CD8-positive, alpha-beta memory T cell (primary cell): ENCODE results near the gene TRPM3. TPM values are rescaled to one million over a fixed set of nuclear protein-coding genes. Genes with fewer than 3 reads are reported as not detected.

Experiments
- CTCF ChIA-PET: fragments of 350-600 bp; sonication (Branson Sonifier 250); formaldehyde crosslinking; loops from one replicate; lab custom pipeline; 2021; ENCODE audit warnings: antibody characterized with exemption; lab: Charles Lee
- POLR2A ChIA-PET: fragments of 350-600 bp; sonication (Branson Sonifier 250); formaldehyde crosslinking; loops from one replicate; lab custom pipeline; 2021; ENCODE audit warnings: antibody characterized with exemption; lab: Charles Lee
- DNase-seq, 5 donors: peaks; one replicate each; pipeline versions ENCODE4 v3.0.0 to v3.0.0-alpha.2; 2020 to 2022; ENCODE audit warnings: mixed read lengths in 1 of 5
- H3K27ac ChIP-seq: one replicate; pipeline ENCODE4 v1.7.0; 2013; ENCODE audit warnings: low read depth, mild to moderate bottlenecking, low read length, moderate library complexity
- H3K27me3 ChIP-seq: 2 replicates; pipeline ENCODE4 v1.7.0; 2013; ENCODE audit warnings: low read length, mild to moderate bottlenecking; ENCODE audit not compliant: insufficient read depth, poor library complexity, severe bottlenecking
- H3K36me3 ChIP-seq: 2 replicates; pipeline ENCODE4 v1.7.0; 2013; ENCODE audit warnings: mild to moderate bottlenecking, low read length, moderate library complexity; ENCODE audit not compliant: insufficient read depth
- H3K4me1 ChIP-seq: 2 replicates; pipeline ENCODE4 v1.7.0; 2013; ENCODE audit warnings: mild to moderate bottlenecking, low read length, moderate library complexity; ENCODE audit not compliant: insufficient read depth
- H3K4me3 ChIP-seq: 2 replicates; pipeline ENCODE4 v1.7.0; 2013; ENCODE audit warnings: mild to moderate bottlenecking, low read length
- H3K9me3 ChIP-seq: 2 replicates; pipeline ENCODE4 v1.7.0; 2013; ENCODE audit warnings: mild to moderate bottlenecking, low read length
- H3K27ac Mint-ChIP-seq, 8 donors: one replicate each; pipeline ENCODE4 v1.8.0; 2020 to 2021; ENCODE audit warnings: mixed read lengths in 8 of 8, mild to moderate bottlenecking in 6 of 8, inconsistent platforms in 3 of 8, moderate library complexity in 3 of 8
- H3K27me3 Mint-ChIP-seq, 2 donors: one replicate each; pipeline ENCODE4 v1.8.0; 2020 to 2021; ENCODE audit warnings: mixed read lengths in 2 of 2, mild to moderate bottlenecking in 1 of 2, moderate library complexity in 1 of 2
- H3K36me3 Mint-ChIP-seq, 3 donors: one replicate each; pipeline ENCODE4 v1.8.0; 2020 to 2021; ENCODE audit warnings: mixed read lengths in 3 of 3, inconsistent platforms in 1 of 3, mild to moderate bottlenecking in 1 of 3
- H3K4me1 Mint-ChIP-seq, 3 donors: one replicate each; pipeline ENCODE4 v1.8.0; 2020 to 2021; ENCODE audit warnings: mixed read lengths in 3 of 3, inconsistent platforms in 1 of 3, mild to moderate bottlenecking in 1 of 3
- H3K4me3 Mint-ChIP-seq, 7 donors: one replicate each; pipeline ENCODE4 v1.8.0; 2020 to 2021; ENCODE audit warnings: mixed read lengths in 7 of 7, mild to moderate bottlenecking in 6 of 7, moderate library complexity in 4 of 7, inconsistent platforms in 2 of 7
- H3K9me3 Mint-ChIP-seq, 5 donors: one replicate each; pipeline ENCODE4 v1.8.0; 2020 to 2022; ENCODE audit warnings: mixed read lengths in 5 of 5, mild to moderate bottlenecking in 3 of 5, moderate library complexity in 2 of 5, inconsistent platforms in 1 of 5
- polyA plus RNA-seq: library from polyadenylated mRNA; unstranded; fragments of 300-500 nt; fragmentation: Illumina TruSeq; gene quantifications from one replicate; pipeline ENCODE4 v1.2.3, GENCODE V29; 2021
- total RNA-seq, 2 experiments: library from RNA; stranded (reverse); gene quantifications; one replicate each; pipeline ENCODE4 v1.2.3, GENCODE V29; 2021

TRPM3 gene
- total and polyA plus RNA-seq, 3 experiments from 2014 or later = not detected

DNA sequence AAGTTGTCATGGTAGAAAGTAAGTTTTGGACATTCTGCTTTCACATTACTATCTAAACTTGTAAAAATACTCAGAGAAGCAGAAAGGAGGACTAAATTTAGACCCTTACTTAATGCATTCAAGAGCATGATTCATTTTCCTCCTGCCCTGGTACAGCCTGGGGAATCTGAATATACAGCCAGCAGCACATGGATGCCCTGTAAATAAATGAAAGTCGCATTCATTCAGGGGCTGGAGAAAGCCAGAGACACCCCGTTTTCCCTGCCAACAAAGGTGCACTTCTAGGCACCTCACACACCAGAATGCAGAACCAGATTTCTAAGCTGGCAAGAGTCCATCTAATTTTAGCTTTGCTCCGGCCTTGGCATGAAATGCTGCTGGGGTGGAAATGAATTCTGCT is 534.2 kb downstream of the TRPM3 start:
- no peak for DNase-seq
- Mint-ChIP-seq H3K36me3 (no peaks in the 10 kb centered on the region), H3K27ac (no peak overlapping the region), H3K9me3 (no peaks in the 10 kb centered on the region), H3K4me3 (no peak overlapping the region), H3K4me1 (no peaks in the 10 kb centered on the region), H3K27me3 (peaks cover 0 to 8% of the 10 kb centered on the region in 2 donors)
- POLR2A ChIA-PET = no interaction called here
- H3K27ac ChIP-seq = no peak overlapping the region
- no peaks in the 10 kb centered on the region for H3K36me3 ChIP-seq
- H3K27me3 ChIP-seq = no peaks in the 10 kb centered on the region
- H3K4me1 ChIP-seq = no peaks in the 10 kb centered on the region
- no peak overlapping the region for H3K4me3 ChIP-seq
- H3K9me3 ChIP-seq = no peaks in the 10 kb centered on the region
- CTCF ChIA-PET = interaction anchor here (2.5 kb wide), 1 partner anchor 15 kb away, joined by 10 read pairs; no protein-coding TSS in a partner anchor

DNA sequence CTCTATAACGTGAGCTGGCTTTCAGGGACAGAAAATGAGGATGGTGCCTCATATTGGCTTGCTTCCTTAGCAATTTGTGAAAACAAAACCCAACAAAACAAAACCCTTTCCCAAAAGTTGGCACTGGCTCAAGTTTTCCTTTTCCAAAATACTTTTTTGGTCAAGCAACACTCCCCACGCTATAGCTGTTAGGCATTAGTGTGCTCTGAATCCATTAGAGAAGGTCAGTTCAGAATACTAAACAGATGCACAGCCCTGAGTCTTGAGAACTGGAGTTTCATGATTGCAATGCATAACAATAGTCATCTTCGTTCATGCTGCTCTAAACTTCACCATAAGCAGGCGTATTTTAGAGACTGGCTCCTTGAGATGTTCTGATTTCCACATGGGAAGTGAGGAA is 534.9 kb downstream of the TRPM3 start:
- Mint-ChIP-seq H3K4me1 (no peaks in the 10 kb centered on the region), H3K9me3 (no peaks in the 10 kb centered on the region), H3K27me3 (peaks cover 2 to 8% of the 10 kb centered on the region in 2 donors), H3K36me3 (no peaks in the 10 kb centered on the region), H3K4me3 (no peak overlapping the region), H3K27ac (no peak overlapping the region)
- no peak for DNase-seq
- no peaks in the 10 kb centered on the region for H3K4me1 ChIP-seq
- H3K27me3 ChIP-seq = no peaks in the 10 kb centered on the region
- H3K9me3 ChIP-seq = no peaks in the 10 kb centered on the region
- H3K4me3 ChIP-seq = no peak overlapping the region
- H3K36me3 ChIP-seq = no peaks in the 10 kb centered on the region
- CTCF ChIA-PET = interaction anchor here (2.5 kb wide), 1 partner anchor 16 kb away, joined by 10 read pairs; no protein-coding TSS in a partner anchor
- POLR2A ChIA-PET = no interaction called here
- H3K27ac ChIP-seq = no peak overlapping the region

DNA sequence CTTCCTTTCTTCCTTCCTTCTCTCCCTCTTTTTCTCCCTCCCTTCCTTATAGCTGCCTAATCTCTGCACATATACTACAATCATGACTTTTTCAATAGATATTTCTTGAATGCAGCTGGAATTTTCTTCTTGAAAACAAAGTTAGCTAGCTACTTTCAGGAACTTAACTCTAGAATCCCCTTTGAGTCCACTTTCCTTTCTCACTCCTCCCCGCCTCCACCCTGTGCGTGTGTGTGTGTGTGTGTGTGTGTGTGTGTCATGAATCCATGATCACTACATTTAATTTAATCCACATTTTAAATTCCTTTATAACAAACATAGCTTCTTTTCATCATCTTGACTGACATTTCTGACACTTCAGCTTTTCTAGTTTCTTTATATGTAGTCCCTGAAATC is 539.5 kb downstream of the TRPM3 start:
- Histone ChIP-seq H3K4me1 (no peaks in the 10 kb centered on the region), H3K4me3 (no peak overlapping the region), H3K36me3 (no peaks in the 10 kb centered on the region), H3K27me3 (no peaks in the 10 kb centered on the region), H3K27ac (no peak overlapping the region), H3K9me3 (no peaks in the 10 kb centered on the region)
- ChIA-PET CTCF (no interaction called here), POLR2A (no interaction called here)
- H3K4me3 Mint-ChIP-seq = no peak overlapping the region
- H3K27me3 Mint-ChIP-seq = peaks cover 0 to 2% of the 10 kb centered on the region in 2 donors
- H3K4me1 Mint-ChIP-seq = no peaks in the 10 kb centered on the region
- H3K9me3 Mint-ChIP-seq = no peaks in the 10 kb centered on the region
- peak overlapping the region in 1 of 8 donors; percentile 51 for H3K27ac Mint-ChIP-seq
- no peaks in the 10 kb centered on the region for H3K36me3 Mint-ChIP-seq
- DNase-seq = no peak

DNA sequence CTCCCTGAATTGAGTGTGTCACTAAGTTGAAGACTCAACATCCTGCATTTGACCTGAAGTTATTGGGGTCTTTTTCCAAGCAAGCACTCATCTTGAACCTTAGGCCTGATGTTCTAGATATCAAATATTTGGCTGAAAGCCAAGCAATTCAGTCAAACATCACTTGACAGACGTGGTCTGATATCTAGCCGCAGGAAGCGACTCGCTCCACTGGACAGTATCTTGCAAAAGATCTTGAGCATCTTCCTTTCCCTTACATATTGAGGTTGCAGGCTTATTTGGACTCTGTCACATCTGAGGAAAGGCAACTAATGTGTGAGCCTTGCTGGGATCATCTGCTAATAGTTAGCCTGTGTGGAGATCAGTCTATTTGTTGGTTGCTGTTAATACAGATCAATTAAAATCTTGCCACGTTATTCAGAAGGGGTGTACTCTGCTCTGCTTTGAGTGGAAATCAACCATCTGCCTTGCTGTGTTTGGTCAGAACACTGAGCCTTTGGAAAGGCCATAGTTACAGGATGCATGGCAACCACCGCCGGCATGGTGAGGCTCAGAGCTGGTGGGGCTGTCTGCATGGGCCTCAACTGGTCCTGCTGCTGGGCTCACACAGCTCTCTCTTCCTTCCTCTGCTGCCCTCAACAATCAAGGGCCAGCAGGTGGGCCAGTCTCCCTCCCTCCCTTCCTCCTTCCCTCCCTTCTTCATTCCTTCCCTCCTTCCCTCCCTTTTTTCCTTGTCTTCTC is 540.0 kb downstream of the TRPM3 start:
- H3K4me3 ChIP-seq = no peak overlapping the region
- H3K9me3 ChIP-seq = no peaks in the 10 kb centered on the region
- Mint-ChIP-seq H3K9me3 (no peaks in the 10 kb centered on the region), H3K4me3 (no peak overlapping the region), H3K27ac (no peak overlapping the region), H3K4me1 (no peaks in the 10 kb centered on the region), H3K36me3 (no peaks in the 10 kb centered on the region), H3K27me3 (peaks cover 0 to 5% of the 10 kb centered on the region in 2 donors)
- H3K27me3 ChIP-seq = no peaks in the 10 kb centered on the region
- ChIA-PET POLR2A (no interaction called here), CTCF (no interaction called here)
- no peak overlapping the region for H3K27ac ChIP-seq
- H3K36me3 ChIP-seq = no peaks in the 10 kb centered on the region
- no peak for DNase-seq
- no peaks in the 10 kb centered on the region for H3K4me1 ChIP-seq

DNA sequence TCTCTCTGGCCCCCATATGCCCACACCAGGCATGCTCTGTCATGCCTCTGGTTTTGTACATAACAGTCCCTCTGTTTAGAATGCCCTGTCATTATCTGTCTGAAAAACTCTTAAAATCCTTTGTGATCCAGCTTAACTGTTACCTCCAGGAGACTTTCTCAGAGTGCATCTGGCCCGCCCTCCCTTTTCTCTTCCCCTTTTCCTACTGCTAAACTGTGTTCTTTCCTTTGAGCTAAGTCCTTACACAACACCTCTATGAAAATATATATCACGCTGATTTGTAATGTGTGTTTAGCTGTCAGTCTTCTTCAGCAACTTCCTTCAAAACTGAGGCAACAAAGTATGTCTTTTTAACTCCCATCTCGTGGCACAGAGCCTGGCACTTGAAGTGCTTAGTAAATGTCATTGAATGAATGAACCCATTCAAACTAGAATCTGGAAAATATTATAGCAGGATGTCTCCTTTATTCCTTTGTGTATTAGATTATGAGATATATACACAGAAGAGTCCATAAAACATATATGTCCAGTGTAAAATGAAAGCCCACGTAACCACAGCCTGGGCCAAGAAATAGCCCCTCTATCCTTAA is 540.7 kb downstream of the TRPM3 start:
- no peaks in the 10 kb centered on the region for H3K27me3 ChIP-seq
- no peaks in the 10 kb centered on the region for H3K36me3 Mint-ChIP-seq
- no peaks in the 10 kb centered on the region for H3K4me1 Mint-ChIP-seq
- no peaks in the 10 kb centered on the region for H3K9me3 Mint-ChIP-seq
- no peak overlapping the region for H3K4me3 Mint-ChIP-seq
- no peak overlapping the region for H3K4me3 ChIP-seq
- ChIA-PET POLR2A (no interaction called here), CTCF (no interaction called here)
- H3K27me3 Mint-ChIP-seq = peaks cover 0 to 7% of the 10 kb centered on the region in 2 donors
- H3K27ac Mint-ChIP-seq = no peak overlapping the region
- no peak overlapping the region for H3K27ac ChIP-seq
- no peaks in the 10 kb centered on the region for H3K9me3 ChIP-seq
- no peaks in the 10 kb centered on the region for H3K4me1 ChIP-seq
- H3K36me3 ChIP-seq = no peaks in the 10 kb centered on the region
- DNase-seq = no peak

DNA sequence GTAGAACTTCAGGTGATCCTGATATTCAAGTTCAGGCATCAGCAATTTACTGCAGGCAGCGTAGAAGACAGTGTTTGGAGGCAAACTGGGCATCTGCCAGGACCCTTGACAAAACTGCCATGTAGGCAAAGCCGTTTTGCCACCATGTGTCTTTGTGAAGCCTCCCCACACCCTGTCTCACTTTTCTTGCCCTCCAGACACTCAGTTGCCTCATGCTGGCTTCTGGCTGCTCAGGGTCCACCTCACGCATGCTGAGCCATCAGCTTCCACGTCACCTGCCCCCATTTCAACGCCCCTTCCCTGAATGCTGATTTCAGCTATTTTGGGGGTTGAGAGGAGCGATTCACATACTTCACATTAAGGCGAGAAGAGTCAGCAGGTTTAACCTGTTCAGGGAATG is 541.7 kb downstream of the TRPM3 start:
- Mint-ChIP-seq H3K27ac (peak overlapping the region in 1 of 8 donors; percentile 21), H3K27me3 (peaks cover 0 to 7% of the 10 kb centered on the region in 2 donors), H3K36me3 (no peaks in the 10 kb centered on the region), H3K9me3 (no peaks in the 10 kb centered on the region), H3K4me3 (no peak overlapping the region), H3K4me1 (no peaks in the 10 kb centered on the region)
- DNase-seq = no peak
- POLR2A ChIA-PET = no interaction called here
- Histone ChIP-seq H3K4me3 (no peak overlapping the region), H3K9me3 (no peaks in the 10 kb centered on the region), H3K4me1 (no peaks in the 10 kb centered on the region), H3K27ac (no peak overlapping the region), H3K27me3 (no peaks in the 10 kb centered on the region), H3K36me3 (no peaks in the 10 kb centered on the region)
- CTCF ChIA-PET = interaction anchor here (1.3 to 1.4 kb wide), 2 partner anchors 9 to 23 kb away, joined by 4 read pairs; no protein-coding TSS in a partner anchor

DNA sequence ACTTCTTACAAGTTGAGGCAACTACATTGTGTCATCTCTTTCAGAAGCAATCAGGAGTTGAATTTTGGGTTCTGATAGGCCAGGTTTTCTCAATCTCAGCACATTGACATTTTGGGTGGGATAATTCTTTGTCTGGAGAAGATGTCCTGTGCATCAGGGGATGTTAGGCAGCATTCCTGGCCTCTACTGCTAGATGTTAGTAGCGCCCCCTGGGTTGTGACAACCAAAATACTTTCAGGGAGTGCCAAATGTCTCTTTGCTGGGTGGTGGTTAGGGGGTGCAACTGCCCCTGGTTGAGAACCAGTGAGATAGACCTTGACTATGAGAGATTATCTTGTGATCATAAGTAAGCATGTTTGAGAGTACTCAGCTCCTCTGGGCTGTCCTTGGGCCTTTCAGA is 542.7 kb downstream of the TRPM3 start:
- no peak overlapping the region for H3K4me3 ChIP-seq
- CTCF ChIA-PET = interaction anchor here (1.3 to 1.4 kb wide), 2 partner anchors 8 to 24 kb away, joined by 4 read pairs; no protein-coding TSS in a partner anchor
- no peak for DNase-seq
- no peak overlapping the region for H3K27ac ChIP-seq
- no peaks in the 10 kb centered on the region for H3K4me1 Mint-ChIP-seq
- no peaks in the 10 kb centered on the region for H3K4me1 ChIP-seq
- no peaks in the 10 kb centered on the region for H3K9me3 ChIP-seq
- no peaks in the 10 kb centered on the region for H3K9me3 Mint-ChIP-seq
- H3K36me3 Mint-ChIP-seq = peaks cover 0 to 4% (median 0%) of the 10 kb centered on the region in 3 donors
- no peaks in the 10 kb centered on the region for H3K36me3 ChIP-seq
- peaks cover 0 to 7% of the 10 kb centered on the region in 2 donors for H3K27me3 Mint-ChIP-seq
- POLR2A ChIA-PET = no interaction called here
- no peaks in the 10 kb centered on the region for H3K27me3 ChIP-seq
- H3K27ac Mint-ChIP-seq = no peak overlapping the region
- H3K4me3 Mint-ChIP-seq = no peak overlapping the region

DNA sequence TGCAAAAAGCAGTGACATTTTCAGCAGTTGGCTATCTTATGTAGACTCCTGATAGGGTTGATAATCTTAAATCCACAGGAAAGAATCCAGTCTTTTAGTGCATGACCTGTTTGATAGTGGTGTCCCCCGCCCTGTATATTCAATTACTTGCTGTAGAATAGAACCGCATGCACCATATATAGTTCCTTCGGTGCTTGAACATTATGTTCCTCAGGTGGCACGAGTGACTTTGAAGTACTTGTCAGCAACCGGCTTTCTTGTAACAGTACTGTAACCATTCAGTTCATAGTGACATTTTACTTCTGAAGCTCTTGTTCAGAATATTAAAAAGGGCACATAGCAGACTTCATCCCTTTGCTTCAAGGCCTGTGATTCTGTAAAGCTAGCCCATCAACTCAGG is 543.8 kb downstream of the TRPM3 start:
- Histone ChIP-seq H3K4me1 (no peaks in the 10 kb centered on the region), H3K27ac (no peak overlapping the region), H3K36me3 (no peaks in the 10 kb centered on the region), H3K27me3 (no peaks in the 10 kb centered on the region), H3K4me3 (no peak overlapping the region), H3K9me3 (no peaks in the 10 kb centered on the region)
- H3K27ac Mint-ChIP-seq = no peak overlapping the region
- DNase-seq = no peak
- H3K4me3 Mint-ChIP-seq = no peak overlapping the region
- H3K4me1 Mint-ChIP-seq = no peaks in the 10 kb centered on the region
- no peaks in the 10 kb centered on the region for H3K9me3 Mint-ChIP-seq
- H3K27me3 Mint-ChIP-seq = peaks cover 0 to 7% of the 10 kb centered on the region in 2 donors
- POLR2A ChIA-PET = no interaction called here
- peaks cover 0 to 4% (median 0%) of the 10 kb centered on the region in 3 donors for H3K36me3 Mint-ChIP-seq
- CTCF ChIA-PET = no interaction called here
